Measurements from ENCODE around the gene MYLK. TPM values are rescaled to one million over a fixed set of nuclear protein-coding genes. Genes with fewer than 3 reads are reported as not detected.

Gene MYLK
- total and polyA plus RNA-seq, 10 of the 15 experiments (the other 5 are each of a cell fraction or from before 2014, with no cell fraction given), result 0.04 to 1.6 (median 0.42) TPM; not detected in 1

GRCh38 chr3:123622766-123623165 is 261.4 kb downstream of the MYLK start (continued):
- TF ChIP-seq ATF3 (IDR thresholded peaks at IDR 0.05; ENCODE audit: borderline replicate concordance, extremely low read depth, low read depth, low read length) (no peak), IRF3 (IDR thresholded peaks at IDR 0.05) (no peak), FOXK2 (IDR thresholded peaks at IDR 0.05) (no peak), POU2F2 (IDR thresholded peaks at IDR 0.05; ENCODE audit: borderline replicate concordance, low read depth, low read length) (no peak), YY1 (IDR thresholded peaks at IDR 0.05; ENCODE audit: low read depth, low read length) (no peak), ZNF207 (IDR thresholded peaks at IDR 0.05; ENCODE audit: borderline replicate concordance) (no peak), SIN3A (IDR thresholded peaks at IDR 0.05; ENCODE audit: low read depth, low read length) (no peak), PBX3 (IDR thresholded peaks at IDR 0.05; ENCODE audit: insufficient replicate concordance, low read depth, low read length) (no peak), RUNX3 (IDR thresholded peaks at IDR 0.05; ENCODE audit: low read length) (no peak), HDGF (IDR thresholded peaks at IDR 0.05) (no peak)

- Histone ChIP-seq H3K9ac (ENCODE audit: control insufficient read depth, insufficient read depth, low read length) (no peak overlapping the region), H3K4me3 (no peak overlapping the region), H3K27ac (ENCODE audit: control insufficient read depth, insufficient read depth) (no peak overlapping the region), H3K4me2 (ENCODE audit: control insufficient read depth, insufficient read depth) (no peak overlapping the region), H3K4me1 (ENCODE audit: control insufficient read depth, insufficient read depth, low read length) (no peaks in the 10 kb centered on the region), H3K9me3 (replicated peaks; ENCODE audit: control insufficient read depth, insufficient read depth, low read length) (no peaks in the 10 kb centered on the region), H2AFZ (ENCODE audit: control insufficient read depth, low read depth, low read length) (no peak overlapping the region), H3K36me3 (ENCODE audit: control insufficient read depth in 2 of 2, insufficient read depth in 2 of 2, low read length in 1 of 2) (no peaks in the 10 kb centered on the region), H4K20me1 (ENCODE audit: control insufficient read depth, insufficient read depth) (no peaks in the 10 kb centered on the region), H3K27me3 (replicated peaks in 1 of 2; ENCODE audit: control insufficient read depth in 2 of 2, insufficient read depth in 2 of 2, low read length in 1 of 2) (no peaks in the 10 kb centered on the region), H3K79me2 (ENCODE audit: control insufficient read depth, insufficient read depth, low read length) (no peaks in the 10 kb centered on the region)
- ChIA-PET RAD21 (ENCODE audit: unreplicated experiment) (no interaction called here), SMC1A (ENCODE audit: uncharacterized antibody, unreplicated experiment) (no interaction called here), POLR2A (no interaction called here), CTCF (no interaction called here)
- DNase-seq (ENCODE audit: low read depth, low spot score) (no peak), FAIRE-seq (no peak), ATAC-seq (no peak)
- TF ChIP-seq NR2C2 (IDR thresholded peaks at IDR 0.05; ENCODE audit: borderline replicate concordance, control insufficient read depth, insufficient read length, low read depth) (no peak), BCL11A (IDR thresholded peaks at IDR 0.05; ENCODE audit: low read depth, low read length) (no peak), TCF7 (IDR thresholded peaks at IDR 0.05; ENCODE audit: borderline replicate concordance) (no peak), DPF2 (IDR thresholded peaks at IDR 0.05) (no peak)
- BruUV-seq (replicated peaks), result no TSS peak
- in situ Hi-C loops (cut with MboI), result no loop called here
- intact Hi-C loops (cut with micrococcal nuclease; ENCODE audit: unreplicated experiment), result no loop called here
- 86% methylated on average over 7 of the region's 7 CpGs for WGBS (ENCODE audit: insufficient coverage, insufficient replicate concordance, low lambda C conversion rate, missing lambda C conversion rate)
These were observed 262.3 kb downstream of the MYLK start for GRCh38 chr3:123621850-123622189.
